Measurements from ENCODE around the gene SCCPDH. TPM values are rescaled to one million over a fixed set of nuclear protein-coding genes. Genes with fewer than 3 reads are reported as not detected.
"Not testable (repeated sequence)": the region's sequence is repeated elsewhere in the genome, so short reads cannot be mapped to it uniquely, and the experiment has no call there.

The SCCPDH gene
- total and polyA plus RNA-seq, 3 donors from 2014 or later, result 103 to 289 (median 132) TPM

DNA sequence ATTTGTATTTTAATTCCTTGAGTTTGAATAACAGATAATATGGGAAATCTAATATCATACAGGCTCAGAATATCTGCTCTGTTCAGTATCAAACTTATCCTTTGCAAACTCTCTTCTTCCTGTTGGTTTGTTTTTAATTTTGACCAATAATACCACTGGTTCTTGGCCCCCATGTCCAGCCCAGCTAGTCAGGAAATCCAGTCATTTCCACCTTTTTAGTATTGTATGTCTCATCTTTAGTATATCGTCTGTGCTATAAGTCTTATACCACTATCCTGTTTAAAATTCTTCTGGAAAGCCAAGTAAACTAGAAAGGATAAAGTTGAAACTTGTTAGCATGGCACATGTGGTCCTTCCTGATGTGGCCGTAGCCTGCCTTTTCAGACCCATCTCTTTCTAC lies 10.7 kb downstream of the SCCPDH start:
- WGBS, 2 donors, result 90 to 94% methylated on average over 2 of the region's 2 CpGs
- TF ChIP-seq, protein P1, sequence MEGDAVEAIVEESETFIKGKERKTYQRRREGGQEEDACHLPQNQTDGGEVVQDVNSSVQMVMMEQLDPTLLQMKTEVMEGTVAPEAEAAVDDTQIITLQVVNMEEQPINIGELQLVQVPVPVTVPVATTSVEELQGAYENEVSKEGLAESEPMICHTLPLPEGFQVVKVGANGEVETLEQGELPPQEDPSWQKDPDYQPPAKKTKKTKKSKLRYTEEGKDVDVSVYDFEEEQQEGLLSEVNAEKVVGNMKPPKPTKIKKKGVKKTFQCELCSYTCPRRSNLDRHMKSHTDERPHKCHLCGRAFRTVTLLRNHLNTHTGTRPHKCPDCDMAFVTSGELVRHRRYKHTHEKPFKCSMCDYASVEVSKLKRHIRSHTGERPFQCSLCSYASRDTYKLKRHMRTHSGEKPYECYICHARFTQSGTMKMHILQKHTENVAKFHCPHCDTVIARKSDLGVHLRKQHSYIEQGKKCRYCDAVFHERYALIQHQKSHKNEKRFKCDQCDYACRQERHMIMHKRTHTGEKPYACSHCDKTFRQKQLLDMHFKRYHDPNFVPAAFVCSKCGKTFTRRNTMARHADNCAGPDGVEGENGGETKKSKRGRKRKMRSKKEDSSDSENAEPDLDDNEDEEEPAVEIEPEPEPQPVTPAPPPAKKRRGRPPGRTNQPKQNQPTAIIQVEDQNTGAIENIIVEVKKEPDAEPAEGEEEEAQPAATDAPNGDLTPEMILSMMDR (IDR thresholded peaks at IDR 0.05), result no peak
- TF ChIP-seq POLR2A (IDR thresholded peaks at IDR 0.05), result no peak
- DNase-seq, result no peak
- Histone ChIP-seq H3K4me3 (no peak overlapping the region), H3K4me1 (no peaks in the 10 kb centered on the region), H3K27ac (no peak overlapping the region), H3K36me3 (ENCODE audit: low read depth, missing control alignments) (no peaks in the 10 kb centered on the region), H3K27me3 (no peaks in the 10 kb centered on the region), H3K9me3 (no peaks in the 10 kb centered on the region)
- intact Hi-C loops (cut with DNase I; ENCODE audit: low total_unique reads), result no loop called here

DNA sequence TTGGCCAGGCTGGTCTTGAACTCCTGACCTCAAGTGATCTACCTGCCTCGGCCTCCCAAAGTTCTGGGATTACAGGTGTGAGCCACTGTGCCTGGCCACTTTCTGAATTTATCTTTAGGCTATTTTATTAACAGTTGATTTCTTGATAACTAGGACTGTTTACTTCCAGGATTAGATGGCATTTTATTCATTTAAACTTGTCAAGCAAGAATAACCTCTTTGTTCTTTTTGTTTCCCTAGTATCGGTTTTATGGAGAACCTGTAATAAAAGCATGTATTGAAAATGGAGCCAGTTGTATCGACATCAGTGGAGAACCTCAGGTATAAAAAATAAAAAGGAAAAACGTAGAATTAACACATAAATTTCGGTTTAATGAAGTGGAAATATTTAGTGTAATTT lies 11.5 kb downstream of the SCCPDH start:
- TF ChIP-seq, protein P1 (IDR thresholded peaks at IDR 0.05), result no peak
- TF ChIP-seq POLR2A (IDR thresholded peaks at IDR 0.05), result no peak
- WGBS, 2 donors, result 90 to 97% methylated on average over 5 of the region's 5 CpGs
- H3K27ac ChIP-seq, result no peak overlapping the region
- intact Hi-C loops (cut with DNase I; ENCODE audit: low total_unique reads), result no loop called here
- no peak for DNase-seq
- no peaks in the 10 kb centered on the region for H3K4me1 ChIP-seq
- no peaks in the 10 kb centered on the region for H3K36me3 ChIP-seq (ENCODE audit: low read depth, missing control alignments)
- no peak overlapping the region for H3K4me3 ChIP-seq
- H3K9me3 ChIP-seq, result no peaks in the 10 kb centered on the region
- H3K27me3 ChIP-seq, result no peaks in the 10 kb centered on the region

DNA sequence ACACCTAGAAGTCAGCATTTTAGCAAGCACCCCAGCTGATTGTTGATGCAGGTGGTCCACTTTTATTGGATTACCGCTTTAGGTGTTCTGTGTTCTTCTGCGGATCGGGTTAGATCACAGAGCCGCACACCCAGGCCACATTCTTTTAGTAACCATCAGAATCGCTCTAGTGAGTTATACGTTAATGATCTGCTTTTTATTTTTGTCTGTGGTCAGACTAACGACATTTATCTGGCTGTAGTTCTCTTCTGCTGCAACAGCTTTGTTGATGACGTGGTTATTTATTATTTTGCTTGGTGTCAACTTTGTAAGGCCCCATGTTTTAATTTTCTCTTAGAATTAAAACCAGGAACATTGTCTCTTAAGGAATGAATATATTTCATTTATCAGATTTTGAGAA lies 18.2 kb downstream of the SCCPDH start:
- no peaks in the 10 kb centered on the region for H3K36me3 ChIP-seq (ENCODE audit: low read depth, missing control alignments)
- whole genome bisulfite sequencing, 2 donors, result 90% methylated on average over 8 of the region's 8 CpGs
- no peak for DNase-seq
- H3K27me3 ChIP-seq, result no peaks in the 10 kb centered on the region
- TF ChIP-seq POLR2A (IDR thresholded peaks at IDR 0.05), result no peak
- TF ChIP-seq, protein P1 (IDR thresholded peaks at IDR 0.05), result no peak
- H3K4me1 ChIP-seq, result no peaks in the 10 kb centered on the region
- no peak overlapping the region for H3K4me3 ChIP-seq
- intact Hi-C loops (cut with DNase I; ENCODE audit: low total_unique reads), result no loop called here
- H3K27ac ChIP-seq, result no peak overlapping the region
- no peaks in the 10 kb centered on the region for H3K9me3 ChIP-seq

DNA sequence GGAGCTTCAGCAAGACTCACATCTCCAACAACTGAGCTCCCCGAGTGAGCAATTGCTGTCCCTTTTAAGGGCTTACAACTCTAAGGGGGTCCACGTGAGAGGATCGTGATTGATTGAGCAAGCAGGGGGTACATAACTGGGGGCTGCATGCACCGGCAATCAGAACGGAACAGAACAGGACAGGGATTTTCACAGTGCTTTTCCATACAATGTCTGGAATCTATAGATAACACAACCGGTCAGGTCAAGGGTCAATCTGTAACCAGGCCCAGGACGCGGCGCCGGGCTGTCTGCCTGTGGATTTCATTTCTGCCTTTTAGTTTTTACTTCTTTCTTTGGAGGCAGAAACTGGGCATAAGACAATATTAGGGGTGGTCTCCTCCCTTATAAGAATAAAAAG lies 21.9 kb downstream of the SCCPDH start:
- intact Hi-C loops (cut with DNase I; ENCODE audit: low total_unique reads); H3K36me3 ChIP-seq (ENCODE audit: low read depth, missing control alignments); H3K27ac ChIP-seq; H3K9me3 ChIP-seq; H3K4me1 ChIP-seq; H3K27me3 ChIP-seq; DNase-seq; H3K4me3 ChIP-seq: not testable (repeated sequence)
- 92 to 94% methylated on average over 10 of the region's 10 CpGs for WGBS, 2 donors

GRCh38 chr1:246748006-246748405 lies 23.8 kb downstream of the SCCPDH start:
- intact Hi-C loops (cut with DNase I; ENCODE audit: low total_unique reads), result no loop called here
- Histone ChIP-seq H3K27ac (no peak overlapping the region), H3K9me3 (no peaks in the 10 kb centered on the region), H3K27me3 (no peaks in the 10 kb centered on the region), H3K4me1 (peaks cover 1% of the 10 kb centered on the region), H3K36me3 (ENCODE audit: low read depth, missing control alignments) (no peaks in the 10 kb centered on the region), H3K4me3 (no peak overlapping the region)
- WGBS, 2 donors, result 79 to 88% methylated on average over 9 of the region's 9 CpGs
- no peak for DNase-seq
- no peak for TF ChIP-seq POLR2A (IDR thresholded peaks at IDR 0.05)
- TF ChIP-seq, protein P1 (IDR thresholded peaks at IDR 0.05), result no peak

Measured in testis (tissue), 3 donors.